ENCODE results near the gene WDSUB1. TPM values are rescaled to one million over a fixed set of nuclear protein-coding genes. Genes with fewer than 3 reads are reported as not detected.

Gene WDSUB1, protein sequence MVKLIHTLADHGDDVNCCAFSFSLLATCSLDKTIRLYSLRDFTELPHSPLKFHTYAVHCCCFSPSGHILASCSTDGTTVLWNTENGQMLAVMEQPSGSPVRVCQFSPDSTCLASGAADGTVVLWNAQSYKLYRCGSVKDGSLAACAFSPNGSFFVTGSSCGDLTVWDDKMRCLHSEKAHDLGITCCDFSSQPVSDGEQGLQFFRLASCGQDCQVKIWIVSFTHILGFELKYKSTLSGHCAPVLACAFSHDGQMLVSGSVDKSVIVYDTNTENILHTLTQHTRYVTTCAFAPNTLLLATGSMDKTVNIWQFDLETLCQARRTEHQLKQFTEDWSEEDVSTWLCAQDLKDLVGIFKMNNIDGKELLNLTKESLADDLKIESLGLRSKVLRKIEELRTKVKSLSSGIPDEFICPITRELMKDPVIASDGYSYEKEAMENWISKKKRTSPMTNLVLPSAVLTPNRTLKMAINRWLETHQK
- total RNA-seq: 22.8 TPM

DNA sequence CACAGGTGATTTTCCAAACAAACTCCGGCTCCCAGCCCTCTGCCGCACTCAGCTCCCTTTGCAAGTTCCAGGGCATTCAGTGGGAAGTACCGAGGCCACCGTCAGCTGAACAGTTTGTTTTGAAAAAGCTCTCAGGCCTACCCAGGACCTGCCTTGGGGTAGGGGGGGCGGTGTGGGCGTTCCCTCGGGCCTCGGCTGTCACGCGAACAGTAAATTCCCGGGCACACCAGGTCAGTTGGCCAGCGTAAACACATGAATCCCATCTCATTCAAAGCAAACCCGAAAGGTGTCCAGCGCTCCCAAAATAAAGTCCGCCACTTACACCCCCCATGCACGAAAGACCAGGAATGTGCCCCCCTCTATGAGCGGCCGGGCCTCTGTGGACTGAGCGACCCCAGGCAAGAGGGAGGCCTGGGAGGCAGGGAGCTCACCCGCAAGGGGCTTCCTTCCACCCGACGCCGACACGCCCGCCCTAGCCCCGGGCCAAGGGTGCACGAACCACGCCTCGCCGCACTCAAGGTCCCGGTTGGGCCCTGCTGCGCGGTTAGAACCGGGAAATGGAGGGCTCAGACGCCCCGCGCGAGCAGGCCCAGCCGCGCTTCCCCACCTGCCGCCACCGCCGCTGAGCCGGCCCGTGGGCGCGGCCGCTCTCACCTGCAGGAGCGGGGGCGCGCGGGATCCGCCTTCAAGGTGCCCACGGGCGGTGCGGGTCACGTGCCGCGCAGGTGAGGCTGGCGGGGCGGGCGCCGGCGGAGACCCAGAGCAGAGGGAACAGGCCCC is at the start of gene WDSUB1:
Gene WDSUB1 (minus strand): TSS at position 775 of the 780 bp plus-strand sequence. CDS start 3,634 bp downstream, outside the sequence.

Small RNA genes within 50 kb of the gene (small RNA-seq; reads per million reads assigned to genes)
- not detected for gene MIR6888 (ENCODE audit: low replicate concordance)
